ENCODE data around the gene PRTG.
"Not testable (repeated sequence)": the region's sequence is repeated elsewhere in the genome, so short reads cannot be mapped to it uniquely, and the experiment has no call there.

PRTG gene

GRCh38 chr15:55698653-55699052 lies 44.3 kb downstream of the PRTG start:
- DNase-seq, result no peak

- no peak for DNase-seq
These were observed 46.7 kb downstream of the PRTG start for GRCh38 chr15:55696221-55696620.

- no peak for DNase-seq
These were observed 47.5 kb downstream of the PRTG start for GRCh38 chr15:55695432-55695831.

GRCh38 chr15:55694652-55695150 lies 48.3 kb downstream of the PRTG start:
- DNase-seq, result peak; percentile 1

DNA sequence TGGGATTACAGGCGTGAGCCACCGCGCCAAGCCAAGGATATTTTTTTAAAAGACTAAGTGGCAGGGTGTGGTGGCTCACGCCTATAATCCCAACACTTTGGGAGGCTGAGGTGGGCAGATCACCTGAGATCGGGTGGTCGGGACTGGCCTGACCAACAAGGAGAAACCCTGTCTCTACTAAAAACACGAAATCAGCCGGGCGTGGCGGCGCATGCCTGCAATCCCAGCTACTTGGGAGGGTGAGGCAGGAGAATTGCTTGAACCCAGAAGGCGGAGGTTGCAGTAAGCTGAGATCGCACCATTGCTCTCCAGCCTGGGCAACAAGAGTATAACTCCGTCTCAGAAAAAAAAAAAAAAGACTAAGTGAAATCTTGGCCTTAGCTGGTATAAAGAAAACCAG lies 49.8 kb downstream of the PRTG start:
- not testable (repeated sequence) for DNase-seq

GRCh38 chr15:55687792-55688191 lies 55.2 kb downstream of the PRTG start:
- DNase-seq, result no peak

GRCh38 chr15:55685286-55685685 lies 57.7 kb downstream of the PRTG start:
- peak; percentile 5 for DNase-seq

DNA sequence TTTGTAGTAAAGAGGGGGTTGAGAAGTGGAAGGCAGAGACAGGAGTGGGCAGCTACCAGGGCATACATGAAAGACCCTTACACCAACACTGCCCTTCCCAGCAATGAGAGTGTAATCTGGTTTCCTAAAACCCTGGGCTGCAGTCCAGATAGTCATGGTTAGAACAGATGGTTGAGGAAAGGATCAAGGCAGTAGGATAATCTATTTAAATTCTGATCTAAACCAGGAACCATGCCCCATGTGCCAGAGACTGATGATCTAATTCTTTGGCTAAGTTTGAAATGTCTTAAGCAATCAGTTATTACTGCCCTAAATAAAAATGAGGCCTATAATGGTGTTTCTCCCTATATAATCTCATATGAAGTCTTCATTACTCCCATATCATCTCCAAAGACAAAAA lies 59.6 kb downstream of the PRTG start:
- DNase-seq, result no peak

DNA sequence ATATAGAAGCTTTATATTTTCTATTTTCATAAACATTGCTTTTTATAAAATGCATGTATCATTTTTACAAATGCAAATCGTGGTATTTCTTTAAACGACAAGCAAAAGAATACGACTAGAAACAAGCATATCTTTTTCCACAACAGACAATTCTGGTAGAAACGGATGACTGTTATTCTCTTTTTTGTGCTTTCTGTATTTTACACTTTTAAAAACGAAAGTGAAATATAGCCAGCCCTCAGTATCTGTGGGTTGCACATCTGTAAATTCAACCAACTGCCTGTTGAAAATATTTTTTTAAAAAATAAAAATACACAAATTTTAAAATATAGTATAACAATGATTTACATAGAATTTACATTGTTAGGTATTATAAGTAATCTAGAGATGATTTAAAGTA lies 61.3 kb downstream of the PRTG start:
- DNase-seq, result no peak

DNA sequence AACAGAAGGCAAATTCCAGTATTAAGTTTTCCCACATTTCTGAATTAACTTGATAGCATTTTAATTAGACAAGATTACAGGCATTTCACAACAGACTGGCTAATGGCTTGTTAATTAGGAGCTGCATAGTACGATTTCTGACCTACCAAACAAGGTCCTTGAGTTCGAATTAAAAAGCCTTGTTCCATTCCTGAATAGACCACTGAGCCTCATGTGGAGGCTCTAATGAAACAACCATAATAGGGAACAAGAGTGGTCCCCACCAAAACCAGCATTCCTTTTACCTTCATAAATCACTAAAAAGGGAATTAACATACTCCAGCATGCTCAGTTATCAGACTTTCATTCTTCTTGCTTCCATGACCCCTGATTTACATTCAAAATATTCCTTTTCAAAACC lies 66.4 kb downstream of the PRTG start:
- DNase-seq, result no peak

GRCh38 chr15:55673287-55673686 lies 69.7 kb downstream of the PRTG start:
- DNase-seq, result no peak

GRCh38 chr15:55669270-55669669 lies 73.7 kb downstream of the PRTG start:
- DNase-seq, result no peak

GRCh38 chr15:55665605-55666227 lies 77.2 kb downstream of the PRTG start:
- no peak for DNase-seq

GRCh38 chr15:55661428-55661827 lies 81.5 kb downstream of the PRTG start:
- DNase-seq, result no peak

GRCh38 chr15:55660153-55660552 lies 82.8 kb downstream of the PRTG start:
- no peak for DNase-seq

DNA sequence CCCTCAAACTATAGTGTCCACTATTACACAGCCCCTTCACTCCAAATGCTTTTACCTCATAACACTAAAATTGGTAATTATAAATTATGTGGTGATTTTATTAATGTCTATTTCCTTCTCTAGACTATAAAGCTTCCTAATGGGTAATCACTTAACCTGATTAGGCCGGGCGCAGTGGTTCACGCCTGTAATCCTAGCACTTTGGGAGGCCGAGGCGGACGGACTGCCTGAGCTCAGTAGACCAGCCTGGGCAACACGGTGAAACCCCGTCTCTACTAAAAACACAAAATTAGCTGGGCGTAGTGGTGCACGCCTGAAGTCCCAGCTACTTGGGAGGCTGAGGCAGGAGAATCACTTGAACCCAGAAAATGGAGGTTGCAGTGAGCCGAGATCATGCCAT lies 83.5 kb downstream of the PRTG start:
- no peak for DNase-seq

- no peak for DNase-seq
These were observed 84.1 kb downstream of the PRTG start for GRCh38 chr15:55658886-55659285.

GRCh38 chr15:55654561-55655031 lies 88.4 kb downstream of the PRTG start:
- DNase-seq, result no peak

- DNase-seq, result no peak
These were observed 90.0 kb downstream of the PRTG start for GRCh38 chr15:55652909-55653495.

GRCh38 chr15:55652359-55652758 lies 90.6 kb downstream of the PRTG start:
- DNase-seq, result no peak

DNA sequence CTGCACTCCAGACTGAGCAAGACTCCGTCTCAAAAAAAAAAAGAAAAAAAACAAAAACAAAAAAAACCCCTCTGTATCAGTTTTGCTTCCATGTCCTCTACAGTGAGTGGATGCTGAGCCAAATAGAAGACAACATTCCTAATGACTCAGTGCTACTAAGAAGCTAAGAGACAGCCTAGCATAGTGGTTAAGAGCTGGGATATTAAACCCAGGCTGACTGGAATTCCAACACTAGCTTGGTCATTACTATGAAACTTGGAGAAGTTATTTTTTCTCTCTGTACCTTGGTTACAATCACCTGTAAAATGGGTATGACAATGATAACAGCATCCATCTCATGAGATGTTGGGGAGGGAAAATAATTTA lies 93.9 kb downstream of the PRTG start:
- no peak for DNase-seq

GRCh38 chr15:55638764-55639163 lies 104.2 kb downstream of the PRTG start:
- DNase-seq, result no peak

- DNase-seq, result no peak
These were observed 105.9 kb downstream of the PRTG start for GRCh38 chr15:55637086-55637485.

- no peak for DNase-seq
These were observed 109.2 kb downstream of the PRTG start for GRCh38 chr15:55633731-55634130.

DNA sequence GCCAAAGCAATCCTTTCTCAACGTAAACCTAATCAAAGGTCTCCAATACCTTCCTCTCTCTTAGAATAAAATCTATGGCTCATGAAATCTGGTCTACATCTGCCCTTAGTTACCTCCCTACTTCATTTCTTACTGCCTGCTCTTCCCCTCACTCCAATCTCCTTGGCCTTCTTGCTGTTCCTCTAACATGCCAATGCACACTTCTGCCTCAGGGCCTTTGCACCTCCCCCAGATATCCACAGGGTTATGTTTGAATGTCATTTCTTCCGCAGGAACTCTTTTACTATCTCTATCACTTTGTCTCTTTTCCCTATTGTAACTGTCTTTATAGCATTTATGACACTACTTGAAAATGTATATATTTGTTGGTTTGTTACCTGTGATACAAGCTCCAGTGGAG lies 110.5 kb downstream of the PRTG start:
- DNase-seq, result no peak

All from CD4-positive, alpha-beta T cell treated with Interleukin-4 for 4 hours (primary cell).